Subcutaneous adipose tissue (tissue), 4 donors: ENCODE data around the gene PNMA8C. TPM values are rescaled to one million over a fixed set of nuclear protein-coding genes. Genes with fewer than 3 reads are reported as not detected.

ENCODE experiments used
- CTCF ChIP-seq: fragments of 450-650 bp; IDR thresholded peaks from one replicate; pipeline ENCODE4 v1.5.1; 2016; ENCODE audit warnings: low read depth, mild to moderate bottlenecking, control low read depth, antibody characterized with exemption, moderate library complexity
- total RNA-seq, 4 donors: library from RNA; depleted of rRNA; stranded (reverse); fragments of >200 nt; gene quantifications; one replicate each; pipeline ENCODE4 v1.1.0, GENCODE V29; 2016

PNMA8C gene
- total RNA-seq, 4 donors from 2014 or later, result not detected

GRCh38 chr19:46388311-46389095 is 40.2 kb downstream of the PNMA8C start:
- TF ChIP-seq CTCF, result no peak

- no peak for TF ChIP-seq CTCF
Measured at GRCh38 chr19:46387713-46388130, 41.0 kb downstream of the PNMA8C start.

GRCh38 chr19:46386996-46387712 is 41.6 kb downstream of the PNMA8C start:
- no peak for TF ChIP-seq CTCF

- no peak for TF ChIP-seq CTCF
Measured at GRCh38 chr19:46386151-46386550, 42.6 kb downstream of the PNMA8C start.

GRCh38 chr19:46385636-46386035 is 43.1 kb downstream of the PNMA8C start:
- no peak for TF ChIP-seq CTCF

GRCh38 chr19:46384396-46384795 is 44.3 kb downstream of the PNMA8C start:
- TF ChIP-seq CTCF, result no peak

- no peak for TF ChIP-seq CTCF
Measured at GRCh38 chr19:46383846-46384245, 44.9 kb downstream of the PNMA8C start.
